Rectal smooth muscle tissue (tissue), 1 donor: Measurements from ENCODE around the gene ZNF587B.
A peak's percentile ranks its signal among the peaks of the same experiment; 100 is the strongest.
"Not testable (repeated sequence)": the region's sequence is repeated elsewhere in the genome, so short reads cannot be mapped to it uniquely, and the experiment has no call there.

Experiments used
- H3K27ac ChIP-seq: one replicate; pipeline ENCODE4 v1.7.0; 2013; ENCODE audit warnings: low read depth, low read length, inconsistent platforms
- H3K27me3 ChIP-seq: one replicate; pipeline ENCODE4 v1.7.0; 2013; ENCODE audit warnings: low read length; ENCODE audit not compliant: control insufficient read depth, insufficient read depth
- H3K36me3 ChIP-seq: one replicate; pipeline ENCODE4 v1.7.0; 2013; ENCODE audit warnings: low read length; ENCODE audit not compliant: control insufficient read depth, insufficient read depth
- H3K4me1 ChIP-seq: one replicate; pipeline ENCODE4 v1.7.0; 2013; ENCODE audit warnings: low read length; ENCODE audit not compliant: control insufficient read depth, insufficient read depth
- H3K4me3 ChIP-seq: one replicate; pipeline ENCODE4 v1.7.0; 2013; ENCODE audit warnings: low read length
- H3K9ac ChIP-seq: one replicate; pipeline ENCODE4 v1.7.0; 2013; ENCODE audit warnings: low read length

ZNF587B gene

GRCh38 chr19:57830071-57830602, at the start of gene ZNF587B:
ZNF587B (plus strand) TSS chr19:57830299; CDS start chr19:57830529, 230 bp downstream.
- no peaks in the 10 kb centered on the region for H3K4me1 ChIP-seq
- peak within 1 kb of the TSS; percentile 66 for H3K4me3 ChIP-seq
- peak within 1 kb of the TSS; percentile 29 for H3K27ac ChIP-seq
- H3K9ac ChIP-seq, result no peak within 1 kb of the TSS
- no peaks in the 10 kb centered on the region for H3K36me3 ChIP-seq
- H3K27me3 ChIP-seq, result no peaks in the 10 kb centered on the region

- Histone ChIP-seq H3K36me3 (peaks cover 15% of the 10 kb centered on the region), H3K27ac (no peak overlapping the region), H3K9ac (no peak overlapping the region), H3K4me1 (no peaks in the 10 kb centered on the region), H3K4me3 (no peak overlapping the region), H3K27me3 (no peaks in the 10 kb centered on the region)
Observed at GRCh38 chr19:57786286-57786685, 43.8 kb upstream of the ZNF587B start.

GRCh38 chr19:57786906-57787305, 43.2 kb upstream of the ZNF587B start:
- Histone ChIP-seq H3K4me1 (no peaks in the 10 kb centered on the region), H3K27me3 (no peaks in the 10 kb centered on the region), H3K27ac (no peak overlapping the region), H3K4me3 (no peak overlapping the region), H3K36me3 (peaks cover 15% of the 10 kb centered on the region), H3K9ac (no peak overlapping the region)

GRCh38 chr19:57788114-57788692, 41.9 kb upstream of the ZNF587B start:
- no peak overlapping the region for H3K4me3 ChIP-seq
- H3K4me1 ChIP-seq, result no peaks in the 10 kb centered on the region
- H3K27me3 ChIP-seq, result no peaks in the 10 kb centered on the region
- peaks cover 15% of the 10 kb centered on the region for H3K36me3 ChIP-seq
- H3K9ac ChIP-seq, result no peak overlapping the region
- H3K27ac ChIP-seq, result no peak overlapping the region

GRCh38 chr19:57789288-57789687, 40.8 kb upstream of the ZNF587B start:
- Histone ChIP-seq H3K27ac (no peak overlapping the region), H3K27me3 (no peaks in the 10 kb centered on the region), H3K36me3 (peaks cover 15% of the 10 kb centered on the region), H3K9ac (no peak overlapping the region), H3K4me3 (no peak overlapping the region), H3K4me1 (no peaks in the 10 kb centered on the region)

GRCh38 chr19:57796580-57796979, 33.5 kb upstream of the ZNF587B start:
- not testable (repeated sequence) for H3K27me3 ChIP-seq, H3K9ac ChIP-seq, H3K4me3 ChIP-seq, H3K4me1 ChIP-seq, H3K36me3 ChIP-seq, H3K27ac ChIP-seq

GRCh38 chr19:57800696-57801095, 29.4 kb upstream of the ZNF587B start:
- no peak overlapping the region for H3K27ac ChIP-seq

GRCh38 chr19:57802269-57802668, 27.8 kb upstream of the ZNF587B start:
- no peaks in the 10 kb centered on the region for H3K36me3 ChIP-seq
- H3K27ac ChIP-seq, result no peak overlapping the region
- H3K4me1 ChIP-seq, result no peaks in the 10 kb centered on the region
- H3K27me3 ChIP-seq, result no peaks in the 10 kb centered on the region
- no peak overlapping the region for H3K9ac ChIP-seq
- no peak overlapping the region for H3K4me3 ChIP-seq

More at GRCh38 chr19:57800696-57801095, 29.4 kb upstream of the ZNF587B start:
- H3K9ac ChIP-seq, result no peak overlapping the region
- no peaks in the 10 kb centered on the region for H3K4me1 ChIP-seq
- peaks cover 3% of the 10 kb centered on the region for H3K36me3 ChIP-seq
- no peaks in the 10 kb centered on the region for H3K27me3 ChIP-seq
- no peak overlapping the region for H3K4me3 ChIP-seq

- Histone ChIP-seq H3K4me1 (no peaks in the 10 kb centered on the region), H3K9ac (peak overlapping the region; percentile 46), H3K27ac (peak overlapping the region; percentile 65), H3K36me3 (no peaks in the 10 kb centered on the region), H3K4me3 (peak overlapping the region; percentile 64), H3K27me3 (no peaks in the 10 kb centered on the region)
Observed at GRCh38 chr19:57803265-57803593, 26.9 kb upstream of the ZNF587B start.

GRCh38 chr19:57803594-57804325, 26.3 kb upstream of the ZNF587B start:
- no peaks in the 10 kb centered on the region for H3K27me3 ChIP-seq
- H3K36me3 ChIP-seq, result peaks cover 4% of the 10 kb centered on the region
- H3K27ac ChIP-seq, result peak overlapping the region; percentile 65
- H3K4me3 ChIP-seq, result peak overlapping the region; percentile 64
- no peaks in the 10 kb centered on the region for H3K4me1 ChIP-seq
- H3K9ac ChIP-seq, result peak overlapping the region; percentile 46

GRCh38 chr19:57807541-57807940, 22.6 kb upstream of the ZNF587B start:
- Histone ChIP-seq H3K4me1 (no peaks in the 10 kb centered on the region), H3K4me3 (no peak overlapping the region), H3K27me3 (no peaks in the 10 kb centered on the region), H3K9ac (no peak overlapping the region), H3K27ac (no peak overlapping the region), H3K36me3 (peaks cover 13% of the 10 kb centered on the region)

- not testable (repeated sequence) for H3K27ac ChIP-seq, H3K27me3 ChIP-seq, H3K4me1 ChIP-seq, H3K4me3 ChIP-seq, H3K9ac ChIP-seq
- peaks cover 15% of the 10 kb centered on the region for H3K36me3 ChIP-seq
Observed at GRCh38 chr19:57810410-57811295, 19.4 kb upstream of the ZNF587B start.
